HEK293 (cell line): ENCODE measurements around the gene KLF11.

Experiments used
- CTCF ChIP-seq: fragments of 450-650 bp; formaldehyde crosslinking; IDR thresholded peaks from 2 replicates; pipeline ENCODE4 v1.5.1; 2016; ENCODE audit warnings: missing biosample characterization, missing genetic modification characterization
- MYNN ChIP-seq: fragments of 450-650 bp; formaldehyde crosslinking; IDR thresholded peaks from 2 replicates; pipeline ENCODE4 v1.5.1; 2016; ENCODE audit warnings: missing biosample characterization, missing genetic modification characterization, borderline replicate concordance
- ZNF174 ChIP-seq: fragments of 450-650 bp; formaldehyde crosslinking; IDR thresholded peaks from 2 replicates; pipeline ENCODE4 v1.5.0; 2017; ENCODE audit warnings: missing biosample characterization, mild to moderate bottlenecking, missing genetic modification characterization
- ZNF175 ChIP-seq: fragments of 450-650 bp; formaldehyde crosslinking; IDR thresholded peaks from 2 replicates; pipeline ENCODE4 v1.5.1; 2016; ENCODE audit warnings: missing biosample characterization, missing genetic modification characterization
- ZNF529 ChIP-seq: fragments of 450-650 bp; formaldehyde crosslinking; IDR thresholded peaks from 2 replicates; pipeline ENCODE4 v1.5.1; 2017; ENCODE audit warnings: missing genetic modification characterization, missing biosample characterization; ENCODE audit not compliant: insufficient replicate concordance

DNA sequence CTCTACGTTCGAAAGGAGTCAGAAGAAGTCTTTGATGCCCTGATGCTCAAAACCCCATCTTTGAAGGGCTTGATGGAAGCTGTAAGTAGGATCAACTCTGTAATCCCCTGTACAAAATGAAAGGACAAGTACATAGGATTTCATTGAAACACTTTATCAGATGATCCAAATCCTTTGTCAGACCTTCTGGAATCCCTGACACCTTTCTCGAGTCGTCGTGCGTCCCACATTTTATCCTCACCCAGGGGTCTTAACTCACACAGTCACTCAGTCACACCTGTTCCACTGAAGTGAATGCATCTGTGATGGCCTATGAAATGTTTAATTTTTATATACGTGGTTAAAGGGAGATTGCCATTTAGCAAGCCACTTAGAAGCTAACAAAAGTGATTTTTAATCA, 47.0 kb upstream of the KLF11 start:
- TF ChIP-seq ZNF174 (tag by site-specific recombination) (no peak), ZNF529 (tag by site-specific recombination) (no peak), ZNF175 (tag by site-specific recombination) (no peak), CTCF (tag by site-specific recombination) (no peak), MYNN (tag by site-specific recombination) (no peak)
